ENCODE results near the gene CNTN1. TPM values are rescaled to one million over a fixed set of nuclear protein-coding genes. Genes with fewer than 3 reads are reported as not detected.

The CNTN1 gene
- total RNA-seq, 4 donors from 2014 or later = 44.2 to 65.6 (median 57.6) TPM

DNA sequence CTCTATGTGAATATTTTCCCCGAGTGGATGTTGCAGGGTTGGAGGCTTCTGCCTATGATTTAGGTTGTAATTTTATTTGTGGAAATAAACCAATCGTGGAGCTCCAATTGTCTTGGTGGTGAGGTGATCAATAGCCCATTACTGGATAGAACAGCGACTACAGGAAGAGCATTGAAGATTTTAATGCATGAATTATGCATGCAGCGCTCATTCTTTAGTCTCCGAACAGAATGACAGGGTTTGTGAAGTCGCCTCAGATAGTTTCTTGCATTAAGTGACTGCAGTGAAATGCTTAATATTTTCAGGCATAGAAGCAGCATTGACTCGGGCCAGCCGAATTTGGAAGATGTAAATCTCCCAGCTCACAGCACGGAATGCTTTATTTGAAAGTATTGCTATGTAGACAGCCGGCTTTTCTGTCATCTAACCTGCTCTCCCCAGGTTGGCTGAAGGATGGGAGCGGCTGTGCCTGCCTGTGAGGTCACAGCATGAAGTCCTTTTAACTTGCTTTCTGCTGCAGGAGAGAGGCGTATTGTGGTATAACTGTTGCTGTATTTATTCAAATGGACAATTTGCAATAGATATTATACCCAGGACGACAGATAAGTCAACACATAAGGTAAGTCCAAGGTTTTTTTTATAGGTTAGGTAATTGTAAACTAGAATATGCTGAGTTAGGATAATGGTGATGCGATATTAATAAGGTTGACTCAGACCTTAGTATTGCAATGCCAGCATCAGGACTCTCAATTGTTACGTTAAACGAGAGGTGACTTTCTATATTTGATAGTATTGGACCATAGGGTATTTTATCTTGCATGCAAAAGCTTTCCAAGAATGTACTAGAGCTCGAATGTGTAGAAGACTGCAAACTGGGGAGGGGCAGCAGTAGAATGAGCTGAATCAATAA, 135.7 kb downstream of the CNTN1 start:
- Histone ChIP-seq H3K36me3 (no peaks in the 10 kb centered on the region), H3K27ac (replicated peaks in 1 of 4) (no peak overlapping the region), H3K4me1 (peaks cover 0 to 23% (median 12%) of the 10 kb centered on the region in 4 donors), H3K9me3 (no peaks in the 10 kb centered on the region), H3K27me3 (no peaks in the 10 kb centered on the region), H3K4me3 (no peak overlapping the region)
- TF ChIP-seq POLR2A (IDR thresholded peaks at IDR 0.05; ENCODE audit: low read depth) (no peak), EP300 (IDR thresholded peaks at IDR 0.05) (no peak), POLR2AphosphoS5 (IDR thresholded peaks at IDR 0.05) (no peak)
- TF ChIP-seq, protein P1, sequence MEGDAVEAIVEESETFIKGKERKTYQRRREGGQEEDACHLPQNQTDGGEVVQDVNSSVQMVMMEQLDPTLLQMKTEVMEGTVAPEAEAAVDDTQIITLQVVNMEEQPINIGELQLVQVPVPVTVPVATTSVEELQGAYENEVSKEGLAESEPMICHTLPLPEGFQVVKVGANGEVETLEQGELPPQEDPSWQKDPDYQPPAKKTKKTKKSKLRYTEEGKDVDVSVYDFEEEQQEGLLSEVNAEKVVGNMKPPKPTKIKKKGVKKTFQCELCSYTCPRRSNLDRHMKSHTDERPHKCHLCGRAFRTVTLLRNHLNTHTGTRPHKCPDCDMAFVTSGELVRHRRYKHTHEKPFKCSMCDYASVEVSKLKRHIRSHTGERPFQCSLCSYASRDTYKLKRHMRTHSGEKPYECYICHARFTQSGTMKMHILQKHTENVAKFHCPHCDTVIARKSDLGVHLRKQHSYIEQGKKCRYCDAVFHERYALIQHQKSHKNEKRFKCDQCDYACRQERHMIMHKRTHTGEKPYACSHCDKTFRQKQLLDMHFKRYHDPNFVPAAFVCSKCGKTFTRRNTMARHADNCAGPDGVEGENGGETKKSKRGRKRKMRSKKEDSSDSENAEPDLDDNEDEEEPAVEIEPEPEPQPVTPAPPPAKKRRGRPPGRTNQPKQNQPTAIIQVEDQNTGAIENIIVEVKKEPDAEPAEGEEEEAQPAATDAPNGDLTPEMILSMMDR (IDR thresholded peaks at IDR 0.05) = no peak
- DNase-seq (ENCODE audit: extremely low spot score) = no peak
- WGBS = 66% methylated on average over 17 of the region's 17 CpGs
- intact Hi-C loops (cut with DNase I) = no loop called here

DNA sequence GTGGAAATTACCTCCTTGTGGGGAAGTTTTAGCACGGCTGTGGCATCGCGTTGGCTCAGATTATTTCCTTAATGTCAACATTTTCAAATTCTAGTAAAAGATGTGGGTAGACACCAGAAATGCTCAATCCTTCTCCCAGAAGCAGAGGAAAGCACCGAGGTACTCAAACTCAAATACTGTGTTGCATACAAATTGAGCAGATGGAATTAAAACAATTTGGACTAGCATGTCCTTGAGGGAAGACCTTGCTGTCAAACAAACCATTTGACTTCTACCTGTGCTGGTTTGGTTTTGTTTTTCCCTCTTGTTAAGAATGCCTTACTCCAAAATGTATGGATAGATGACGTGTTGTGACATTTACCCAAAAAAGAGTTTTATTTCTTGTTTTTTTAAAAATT, 136.4 kb downstream of the CNTN1 start:
- H3K27me3 ChIP-seq = no peaks in the 10 kb centered on the region
- TF ChIP-seq POLR2A (IDR thresholded peaks at IDR 0.05; ENCODE audit: low read depth) = no peak
- TF ChIP-seq, protein P1 (IDR thresholded peaks at IDR 0.05) = no peak
- no peak for TF ChIP-seq POLR2AphosphoS5 (IDR thresholded peaks at IDR 0.05)
- no peak for TF ChIP-seq EP300 (IDR thresholded peaks at IDR 0.05)
- no peaks in the 10 kb centered on the region for H3K36me3 ChIP-seq
- 77% methylated on average over 5 of the region's 5 CpGs for WGBS
- no peaks in the 10 kb centered on the region for H3K9me3 ChIP-seq
- no peak for DNase-seq (ENCODE audit: extremely low spot score)
- intact Hi-C loops (cut with DNase I) = no loop called here
- H3K27ac ChIP-seq (replicated peaks in 1 of 4) = no peak overlapping the region
- H3K4me1 ChIP-seq = peaks cover 0 to 23% (median 12%) of the 10 kb centered on the region in 4 donors
- H3K4me3 ChIP-seq = no peak overlapping the region

DNA sequence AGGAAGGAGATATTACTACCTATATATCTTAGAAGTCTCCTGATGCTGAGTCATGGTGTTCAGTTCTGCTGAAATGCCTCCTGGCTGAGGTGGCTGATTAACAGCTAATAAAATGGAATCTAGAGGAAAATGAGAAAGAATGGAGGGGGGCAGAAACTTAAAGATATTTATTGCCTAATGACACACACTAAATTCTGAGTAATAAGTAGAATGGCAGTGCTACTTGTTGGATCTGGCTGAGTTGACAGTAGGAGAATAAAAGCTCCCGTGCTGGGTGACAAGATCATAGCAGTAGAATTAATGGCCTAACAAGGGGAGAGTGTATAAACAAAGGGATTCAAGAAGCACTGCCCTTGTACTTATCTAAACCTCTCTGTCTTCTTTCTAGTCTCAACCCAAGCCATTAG, 137.5 kb downstream of the CNTN1 start:
- DNase-seq (ENCODE audit: extremely low spot score) = no peak
- WGBS = 21% methylated on average over 1 of the region's 1 CpG
- TF ChIP-seq, protein P1 (IDR thresholded peaks at IDR 0.05) = no peak
- TF ChIP-seq EP300 (IDR thresholded peaks at IDR 0.05) = no peak
- TF ChIP-seq POLR2A (IDR thresholded peaks at IDR 0.05; ENCODE audit: low read depth) = no peak
- no peak for TF ChIP-seq POLR2AphosphoS5 (IDR thresholded peaks at IDR 0.05)
- intact Hi-C loops (cut with DNase I) = no loop called here
- Histone ChIP-seq H3K4me1 (peaks cover 0 to 23% (median 12%) of the 10 kb centered on the region in 4 donors), H3K27me3 (no peaks in the 10 kb centered on the region), H3K27ac (replicated peaks in 1 of 4) (no peak overlapping the region), H3K9me3 (no peaks in the 10 kb centered on the region), H3K4me3 (no peak overlapping the region), H3K36me3 (no peaks in the 10 kb centered on the region)

DNA sequence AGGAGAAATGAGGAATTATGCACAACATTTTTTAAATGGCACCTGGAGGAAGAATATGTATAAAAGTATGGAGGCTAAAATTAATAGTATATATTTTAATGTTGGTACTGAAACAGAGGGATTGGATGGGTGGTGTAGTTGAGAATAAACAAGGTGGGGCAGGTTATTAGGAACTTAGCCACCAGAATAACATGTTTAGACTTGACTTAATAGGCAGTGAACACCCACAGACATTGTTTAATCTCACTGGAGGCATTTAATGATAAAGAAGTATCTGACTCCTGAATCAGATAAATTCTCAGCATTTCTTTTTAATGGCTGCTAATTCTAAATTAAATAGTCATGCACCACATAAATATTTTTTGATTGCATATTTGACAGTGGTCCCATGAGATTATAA, 139.7 kb downstream of the CNTN1 start:
- intact Hi-C loops (cut with DNase I) = no loop called here
- TF ChIP-seq POLR2A (IDR thresholded peaks at IDR 0.05; ENCODE audit: low read depth) = no peak
- TF ChIP-seq EP300 (IDR thresholded peaks at IDR 0.05) = no peak
- TF ChIP-seq, protein P1 (IDR thresholded peaks at IDR 0.05) = no peak
- no peak for TF ChIP-seq POLR2AphosphoS5 (IDR thresholded peaks at IDR 0.05)
- peaks cover 0 to 23% (median 12%) of the 10 kb centered on the region in 4 donors for H3K4me1 ChIP-seq
- no peaks in the 10 kb centered on the region for H3K27me3 ChIP-seq
- no peaks in the 10 kb centered on the region for H3K9me3 ChIP-seq
- H3K36me3 ChIP-seq = no peaks in the 10 kb centered on the region
- H3K27ac ChIP-seq (replicated peaks in 1 of 4) = no peak overlapping the region
- no peak for DNase-seq (ENCODE audit: extremely low spot score)
- H3K4me3 ChIP-seq = no peak overlapping the region
